Esophagus muscularis mucosa (tissue), 3 donors: ENCODE results near the gene ACSF3.

Experiments used
- CTCF ChIP-seq, 3 experiments: fragments of 200-600 bp in 2 of 3; fragments of 450-650 bp in 1 of 3; sonication (generic) in 2 of 3; IDR thresholded peaks; one replicate each; pipeline ENCODE4 v1.5.1; 2017 to 2019; ENCODE audit warnings: antibody characterized with exemption in 3 of 3, mild to moderate bottlenecking in 2 of 3, moderate library complexity in 1 of 3
- POLR2A ChIP-seq: fragments of 450-650 bp; IDR thresholded peaks from one replicate; pipeline ENCODE4 v1.6.1; 2017; ENCODE audit warnings: antibody characterized with exemption, moderate library complexity, mild to moderate bottlenecking, low read depth
- POLR2AphosphoS5 ChIP-seq, 2 donors: sonication (generic); formaldehyde crosslinking; IDR thresholded peaks; one replicate each; pipeline ENCODE4 v1.6.1; 2017; ENCODE audit warnings: antibody characterized with exemption in 2 of 2

GRCh38 chr16:89119166-89119621, 25.5 kb downstream of the ACSF3 start:
- TF ChIP-seq CTCF (IDR thresholded peaks at IDR 0.05) (no peak), POLR2AphosphoS5 (IDR thresholded peaks at IDR 0.05) (no peak), POLR2A (no peak)
